ENCODE data around the gene TRNAU1AP.
A peak's percentile ranks its signal among the peaks of the same experiment; 100 is the strongest.

DNA sequence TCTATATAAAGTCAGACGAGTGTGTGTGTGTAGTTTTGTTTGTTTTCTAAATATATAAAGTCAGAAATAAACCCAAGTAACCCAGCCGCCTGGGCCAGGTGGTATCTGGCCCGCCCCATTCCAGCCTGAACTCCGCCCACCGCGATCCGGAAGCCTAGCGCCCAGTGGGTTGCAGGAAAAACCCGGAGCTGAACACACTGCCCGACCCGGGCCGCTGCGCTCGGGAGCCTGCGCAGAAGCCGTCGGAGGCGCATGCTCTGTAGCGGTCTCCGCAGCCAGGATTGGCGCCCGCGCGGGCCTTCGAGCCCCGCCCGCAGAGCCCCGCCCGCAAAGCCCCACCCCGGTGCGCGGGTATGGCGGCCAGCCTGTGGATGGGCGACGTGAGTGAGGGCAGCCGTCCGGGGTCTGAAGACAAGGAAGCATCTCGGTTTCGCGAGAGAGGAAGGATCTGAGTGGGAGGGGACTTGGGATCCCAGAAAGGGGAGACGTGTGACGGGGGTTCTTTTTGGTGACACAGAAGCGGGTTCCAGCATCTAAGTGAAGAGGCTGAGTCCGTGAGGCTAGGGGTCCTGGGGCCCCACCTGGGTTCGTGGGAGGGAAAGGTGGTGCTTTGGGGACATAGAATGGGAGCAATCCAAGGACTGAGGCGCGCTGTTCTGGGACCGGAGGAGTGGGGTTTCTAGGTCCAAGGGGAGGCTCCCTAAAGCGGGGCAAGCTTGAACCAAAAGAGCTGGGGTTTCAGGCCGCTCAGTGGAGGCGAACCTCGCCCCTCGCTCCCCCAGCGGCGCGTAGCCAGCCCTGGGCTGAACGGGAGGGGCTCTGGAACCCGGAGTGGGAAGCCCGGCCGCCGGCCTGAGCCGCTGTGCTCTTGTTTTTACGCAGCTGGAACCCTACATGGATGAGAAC is at the start of gene TRNAU1AP:
- peak; percentile 69 for TF ChIP-seq POLR2A (IDR thresholded peaks at IDR 0.05; ENCODE audit: low read depth, low read length)
- TF ChIP-seq TAF1 (IDR thresholded peaks at IDR 0.05; ENCODE audit: borderline replicate concordance, low read depth, low read length) = no peak
